Measurements from ENCODE around the gene PEMT.

PEMT gene

GRCh38 chr17:17535957-17536356 lies 55.6 kb downstream of the PEMT start:
- H3K4me2 ChIP-seq (ENCODE audit: low read length), result no peak overlapping the region

GRCh38 chr17:17533901-17534441 lies 57.5 kb downstream of the PEMT start:
- Histone ChIP-seq H3K9me3 (ENCODE audit: low read length) (no peaks in the 10 kb centered on the region), H3K9ac (ENCODE audit: low read length) (no peak overlapping the region), H3K27ac (ENCODE audit: low read depth, low read length, poor library complexity, severe bottlenecking) (no peak overlapping the region), H3K36me3 (ENCODE audit: insufficient read depth, low read length) (no peaks in the 10 kb centered on the region), H3K9me2 (ENCODE audit: low read depth, low read length) (no peaks in the 10 kb centered on the region), H2AFZ (ENCODE audit: low read length) (no peak overlapping the region), H3K4me2 (ENCODE audit: low read length) (no peak overlapping the region), H3K79me2 (ENCODE audit: insufficient read depth, low read length) (no peaks in the 10 kb centered on the region), H3K4me1 (ENCODE audit: insufficient read depth, low read length, severe bottlenecking) (no peaks in the 10 kb centered on the region), H4K20me1 (ENCODE audit: insufficient read depth, low read length) (no peaks in the 10 kb centered on the region), H3K4me3 (ENCODE audit: low read depth, low read length, poor library complexity, severe bottlenecking) (no peak overlapping the region), H3K27me3 (ENCODE audit: insufficient read depth, low read length) (peaks cover 7% of the 10 kb centered on the region; the same call in 1 of the 2 replicates), H3F3A (ENCODE audit: insufficient read depth, low read length) (no peaks in the 10 kb centered on the region)
- TF ChIP-seq EZH2 (IDR thresholded peaks at IDR 0.05; ENCODE audit: borderline replicate concordance, low read length), result no peak
- no peak for TF ChIP-seq CTCF (IDR thresholded peaks at IDR 0.05; ENCODE audit: low read length)

More at GRCh38 chr17:17535957-17536356, 55.6 kb downstream of the PEMT start:
- no peaks in the 10 kb centered on the region for H3K9me3 ChIP-seq (ENCODE audit: low read length)
- H3K4me3 ChIP-seq (ENCODE audit: low read depth, low read length, poor library complexity, severe bottlenecking), result no peak overlapping the region
- peaks cover 7% of the 10 kb centered on the region; the same call in 1 of the 2 replicates for H3K27me3 ChIP-seq (ENCODE audit: insufficient read depth, low read length)
- H3K4me1 ChIP-seq (ENCODE audit: insufficient read depth, low read length, severe bottlenecking), result no peaks in the 10 kb centered on the region
- no peak for TF ChIP-seq CTCF (IDR thresholded peaks at IDR 0.05; ENCODE audit: low read length)
- TF ChIP-seq EZH2 (IDR thresholded peaks at IDR 0.05; ENCODE audit: borderline replicate concordance, low read length), result no peak
- H3K36me3 ChIP-seq (ENCODE audit: insufficient read depth, low read length), result no peaks in the 10 kb centered on the region
- H3K79me2 ChIP-seq (ENCODE audit: insufficient read depth, low read length), result no peaks in the 10 kb centered on the region
- no peak overlapping the region for H3K27ac ChIP-seq (ENCODE audit: low read depth, low read length, poor library complexity, severe bottlenecking)
- no peak overlapping the region for H3K9ac ChIP-seq (ENCODE audit: low read length)
- H4K20me1 ChIP-seq (ENCODE audit: insufficient read depth, low read length), result no peaks in the 10 kb centered on the region
- no peaks in the 10 kb centered on the region for H3K9me2 ChIP-seq (ENCODE audit: low read depth, low read length)
- no peaks in the 10 kb centered on the region for H3F3A ChIP-seq (ENCODE audit: insufficient read depth, low read length)
- H2AFZ ChIP-seq (ENCODE audit: low read length), result no peak overlapping the region

GRCh38 chr17:17532991-17533390 lies 58.5 kb downstream of the PEMT start:
- no peak for TF ChIP-seq EZH2 (IDR thresholded peaks at IDR 0.05; ENCODE audit: borderline replicate concordance, low read length)
- no peak for TF ChIP-seq CTCF (IDR thresholded peaks at IDR 0.05; ENCODE audit: low read length)
- Histone ChIP-seq H3K9me3 (ENCODE audit: low read length) (no peaks in the 10 kb centered on the region), H3K4me2 (ENCODE audit: low read length) (no peak overlapping the region), H4K20me1 (ENCODE audit: insufficient read depth, low read length) (no peaks in the 10 kb centered on the region), H3F3A (ENCODE audit: insufficient read depth, low read length) (no peaks in the 10 kb centered on the region), H3K9me2 (ENCODE audit: low read depth, low read length) (no peaks in the 10 kb centered on the region), H3K27ac (ENCODE audit: low read depth, low read length, poor library complexity, severe bottlenecking) (no peak overlapping the region), H3K4me1 (ENCODE audit: insufficient read depth, low read length, severe bottlenecking) (no peaks in the 10 kb centered on the region), H2AFZ (ENCODE audit: low read length) (no peak overlapping the region), H3K27me3 (ENCODE audit: insufficient read depth, low read length) (peaks cover 7% of the 10 kb centered on the region; the same call in 1 of the 2 replicates), H3K9ac (ENCODE audit: low read length) (no peak overlapping the region), H3K36me3 (ENCODE audit: insufficient read depth, low read length) (no peaks in the 10 kb centered on the region), H3K79me2 (ENCODE audit: insufficient read depth, low read length) (no peaks in the 10 kb centered on the region), H3K4me3 (ENCODE audit: low read depth, low read length, poor library complexity, severe bottlenecking) (no peak overlapping the region)
